Ovary (tissue), 9 donors: ENCODE results near the gene FMN1. TPM values are rescaled to one million over a fixed set of nuclear protein-coding genes. Genes with fewer than 3 reads are reported as not detected.

ENCODE experiments used
- DNase-seq, 5 donors: peaks; one replicate each; pipeline ENCODE4 v3.0.0-alpha.2; 2019 to 2020
- H3K27ac ChIP-seq, 2 donors: fragments of 200-600 bp; one replicate each; pipeline versions ENCODE4 v1.5.1 to v1.8.0; 2019 to 2022
- H3K27me3 ChIP-seq: fragments of 200-600 bp; one replicate; pipeline ENCODE4 v1.8.0; 2022
- H3K36me3 ChIP-seq: fragments of 200-600 bp; sonication (generic); one replicate; pipeline ENCODE4 v1.5.1; 2019
- H3K4me1 ChIP-seq: one replicate; pipeline ENCODE4 v1.8.1; 2013; ENCODE audit warnings: mild to moderate bottlenecking, moderate library complexity; ENCODE audit not compliant: insufficient read depth
- H3K4me3 ChIP-seq: fragments of 200-600 bp; sonication (generic); one replicate; pipeline ENCODE4 v1.5.1; 2017
- H3K9me3 ChIP-seq, 2 donors: fragments of 200-600 bp in 1 of 2; sonication (generic) in 1 of 2; one replicate each; pipeline versions ENCODE4 v1.5.1 to v1.8.1; 2013 to 2019; ENCODE audit warnings: mild to moderate bottlenecking in 1 of 2, moderate library complexity in 1 of 2
- EP300 ChIP-seq: sonication (generic); formaldehyde crosslinking; IDR thresholded peaks from one replicate; pipeline ENCODE4 v1.6.1; 2017; ENCODE audit warnings: antibody characterized with exemption
- POLR2A ChIP-seq: fragments of 450-650 bp; IDR thresholded peaks from one replicate; pipeline ENCODE4 v1.6.1; 2017; ENCODE audit warnings: antibody characterized with exemption, mild to moderate bottlenecking, moderate library complexity
- WGBS, 3 donors: extraction: QIAGEN DNeasy Blood & Tissue Kit in 1 of 3; methylation state at CpG; one replicate each; pipeline versions ENCODE4 v1.1.5 to v1.1.7; 2013 to 2017; 5-methylcytosine and 5-hydroxymethylcytosine counted together
- intact Hi-C, 4 donors: fragments of 100-400 bp; cut with DNase I; formaldehyde crosslinking; loops; one replicate each; pipeline versions ENCODE4 v1.11.0 to v1.15.1; 2022 to 2023
- polyA plus RNA-seq, 2 donors: library from polyadenylated mRNA; stranded (reverse); fragments of 200-250 nt in 1 of 2; fragments of 350-450 nt in 1 of 2; fragmentation: Illumina TruSeq in 1 of 2; extraction: RNeasy Lipid Tissue Mini Kit (QIAGEN cat#74804) in 1 of 2; gene quantifications; one replicate each; pipeline ENCODE4 v1.2.3, GENCODE V29; 2013 to 2014
- total RNA-seq, 7 donors: library from RNA; depleted of rRNA in 2 of 7; stranded (reverse); fragments of >200 nt in 2 of 7; fragmentation: NEBNext Ultra II Directional in 3 of 7; extraction: Animal tissue kit (Norgen Biotek cat#: 25700) in 3 of 7; gene quantifications; one replicate each; pipeline versions ENCODE4 v1.1.0 to v1.2.4, GENCODE V29; 2016 to 2023
- TF ChIP-seq, protein P1 (sequence below), 3 donors: fragments of 450-650 bp in 2 of 3; fragments of 200-600 bp in 1 of 3; IDR thresholded peaks; one replicate each; pipeline versions ENCODE4 v1.5.1 to v1.8.0; 2016 to 2022; ENCODE audit warnings: antibody characterized with exemption in 3 of 3, mild to moderate bottlenecking in 1 of 3
- donor health status: DM: no; HTN: no; CAD: no; lungs with moderate emphysema.
- donor health status: DM: no; HTN: no; CAD: no.
- donor health status: Bipolar disorder and iron deficiency.
- donor health status: DM: yes; HTN: yes; CAD: no.
- donor health status: DM: no; HTN: no; CAD: no.
- donor health status: DM: yes; HTN: yes; CAD: no.

The FMN1 gene
- total and polyA plus RNA-seq, 9 donors = 0.13 to 16.9 (median 2.6) TPM

DNA sequence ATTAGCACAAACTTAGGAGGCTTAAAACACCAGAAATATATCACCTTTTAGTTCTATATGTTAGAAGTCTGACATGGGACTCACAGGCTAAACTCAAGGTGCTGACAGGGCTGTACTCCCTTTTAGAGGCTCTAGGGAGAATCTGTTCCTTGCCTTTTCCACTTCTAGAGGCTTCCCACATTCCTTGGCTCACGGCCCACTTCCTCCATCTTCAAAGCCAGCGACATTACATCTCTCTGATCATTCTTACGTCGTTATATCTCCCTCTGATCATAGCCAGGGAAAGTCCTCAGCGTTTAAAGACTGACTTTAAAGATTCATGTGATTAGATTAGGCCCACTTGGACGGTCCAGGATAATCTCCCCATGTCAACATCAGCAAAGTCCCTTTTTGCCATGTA lies 310.4 kb downstream of the FMN1 start:
- Histone ChIP-seq H3K36me3 (no peaks in the 10 kb centered on the region), H3K9me3 (no peaks in the 10 kb centered on the region), H3K4me1 (no peaks in the 10 kb centered on the region), H3K4me3 (no peak overlapping the region), H3K27ac (no peak overlapping the region), H3K27me3 (no peaks in the 10 kb centered on the region)
- DNase-seq = no peak
- 46 to 51% (median 49%) methylated on average over 6 of the region's 6 CpGs for WGBS, 3 donors
- TF ChIP-seq POLR2A (no peak), EP300 (no peak)
- TF ChIP-seq, protein P1, sequence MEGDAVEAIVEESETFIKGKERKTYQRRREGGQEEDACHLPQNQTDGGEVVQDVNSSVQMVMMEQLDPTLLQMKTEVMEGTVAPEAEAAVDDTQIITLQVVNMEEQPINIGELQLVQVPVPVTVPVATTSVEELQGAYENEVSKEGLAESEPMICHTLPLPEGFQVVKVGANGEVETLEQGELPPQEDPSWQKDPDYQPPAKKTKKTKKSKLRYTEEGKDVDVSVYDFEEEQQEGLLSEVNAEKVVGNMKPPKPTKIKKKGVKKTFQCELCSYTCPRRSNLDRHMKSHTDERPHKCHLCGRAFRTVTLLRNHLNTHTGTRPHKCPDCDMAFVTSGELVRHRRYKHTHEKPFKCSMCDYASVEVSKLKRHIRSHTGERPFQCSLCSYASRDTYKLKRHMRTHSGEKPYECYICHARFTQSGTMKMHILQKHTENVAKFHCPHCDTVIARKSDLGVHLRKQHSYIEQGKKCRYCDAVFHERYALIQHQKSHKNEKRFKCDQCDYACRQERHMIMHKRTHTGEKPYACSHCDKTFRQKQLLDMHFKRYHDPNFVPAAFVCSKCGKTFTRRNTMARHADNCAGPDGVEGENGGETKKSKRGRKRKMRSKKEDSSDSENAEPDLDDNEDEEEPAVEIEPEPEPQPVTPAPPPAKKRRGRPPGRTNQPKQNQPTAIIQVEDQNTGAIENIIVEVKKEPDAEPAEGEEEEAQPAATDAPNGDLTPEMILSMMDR (IDR thresholded peaks at IDR 0.05) = no peak
- intact Hi-C loops = no loop called here

DNA sequence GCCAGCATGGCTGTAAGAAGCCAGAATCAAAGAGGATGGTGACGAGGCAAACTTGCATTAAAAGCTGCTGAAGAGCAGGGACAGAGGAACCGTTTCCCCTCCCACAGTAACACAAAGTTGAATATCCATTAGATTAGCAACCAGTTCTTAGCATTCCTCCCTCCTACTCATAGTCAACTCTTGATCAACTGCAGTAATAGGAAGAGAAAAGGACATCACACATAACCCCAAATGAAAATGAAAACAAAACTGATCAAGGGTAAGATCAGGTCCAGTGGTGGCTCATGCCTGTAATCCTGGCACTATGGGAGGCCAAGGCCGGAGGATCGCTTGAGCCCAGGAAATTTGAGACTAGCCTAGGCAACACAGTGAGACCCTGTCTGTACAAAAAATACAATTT lies 311.6 kb downstream of the FMN1 start:
- TF ChIP-seq POLR2A (no peak), EP300 (no peak)
- TF ChIP-seq, protein P1 (IDR thresholded peaks at IDR 0.05) = no peak
- WGBS, 3 donors = 70 to 86% (median 79%) methylated on average over 4 of the region's 4 CpGs
- no peak overlapping the region for H3K27ac ChIP-seq

DNA sequence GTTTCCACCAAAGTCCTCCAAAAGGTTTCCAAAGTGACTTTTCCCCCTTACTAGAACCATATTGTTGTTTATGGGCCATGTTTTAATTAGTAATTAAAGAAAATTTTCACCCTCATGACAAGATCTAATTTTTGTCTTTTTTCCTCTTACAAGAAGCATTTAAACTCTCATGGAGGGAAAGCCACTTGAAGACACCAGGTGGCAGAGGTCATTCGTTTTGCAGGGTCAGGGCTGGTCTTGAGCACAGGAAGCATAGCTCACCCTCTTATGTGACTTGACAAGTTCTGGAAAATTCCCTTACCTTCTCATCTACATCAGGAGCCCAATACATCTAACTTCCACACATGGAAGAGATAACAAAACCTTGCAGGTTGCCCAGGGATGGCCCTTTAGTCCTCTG lies 313.0 kb downstream of the FMN1 start:
- 89 to 90% (median 89%) methylated on average over 1 of the region's 1 CpG for WGBS, 3 donors
- Histone ChIP-seq H3K4me1 (no peaks in the 10 kb centered on the region), H3K9me3 (no peaks in the 10 kb centered on the region), H3K27ac (no peak overlapping the region), H3K36me3 (no peaks in the 10 kb centered on the region), H3K27me3 (no peaks in the 10 kb centered on the region), H3K4me3 (no peak overlapping the region)
- intact Hi-C loops = no loop called here
- TF ChIP-seq EP300 = no peak
- TF ChIP-seq, protein P1 (IDR thresholded peaks at IDR 0.05) = no peak
- no peak for TF ChIP-seq POLR2A
- no peak for DNase-seq

More for the DNA sequence above, 311.6 kb downstream of the FMN1 start:
- H3K36me3 ChIP-seq = no peaks in the 10 kb centered on the region
- H3K9me3 ChIP-seq = no peaks in the 10 kb centered on the region
- H3K4me1 ChIP-seq = no peaks in the 10 kb centered on the region
- intact Hi-C loops = no loop called here
- DNase-seq = no peak
- H3K27me3 ChIP-seq = no peaks in the 10 kb centered on the region
- H3K4me3 ChIP-seq = no peak overlapping the region

DNA sequence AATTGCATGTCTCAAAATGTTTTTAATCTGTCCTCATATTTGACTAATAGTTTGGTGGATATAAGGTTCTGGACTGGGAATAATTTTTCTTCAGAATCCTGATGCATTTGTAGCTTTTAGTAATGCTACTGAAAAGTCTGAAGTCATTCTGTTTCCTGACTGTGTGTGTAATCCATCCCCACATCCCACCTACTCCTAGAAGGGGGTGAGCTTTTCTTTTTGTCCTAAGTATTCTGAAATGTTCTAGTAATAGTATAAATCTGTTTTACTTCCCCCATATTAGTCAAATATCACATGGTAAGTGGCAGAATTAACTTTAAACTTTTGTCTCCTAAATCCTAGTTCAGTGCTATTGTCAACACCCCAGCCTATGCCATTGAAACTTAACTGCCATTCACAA lies 313.9 kb downstream of the FMN1 start:
- no peaks in the 10 kb centered on the region for H3K27me3 ChIP-seq
- H3K27ac ChIP-seq = no peak overlapping the region
- intact Hi-C loops = no loop called here
- H3K4me3 ChIP-seq = no peak overlapping the region
- TF ChIP-seq, protein P1 (IDR thresholded peaks at IDR 0.05) = no peak
- TF ChIP-seq EP300 = no peak
- no peak for TF ChIP-seq POLR2A
- H3K36me3 ChIP-seq = no peaks in the 10 kb centered on the region
- no peaks in the 10 kb centered on the region for H3K4me1 ChIP-seq
- no peaks in the 10 kb centered on the region for H3K9me3 ChIP-seq
- DNase-seq = no peak

DNA sequence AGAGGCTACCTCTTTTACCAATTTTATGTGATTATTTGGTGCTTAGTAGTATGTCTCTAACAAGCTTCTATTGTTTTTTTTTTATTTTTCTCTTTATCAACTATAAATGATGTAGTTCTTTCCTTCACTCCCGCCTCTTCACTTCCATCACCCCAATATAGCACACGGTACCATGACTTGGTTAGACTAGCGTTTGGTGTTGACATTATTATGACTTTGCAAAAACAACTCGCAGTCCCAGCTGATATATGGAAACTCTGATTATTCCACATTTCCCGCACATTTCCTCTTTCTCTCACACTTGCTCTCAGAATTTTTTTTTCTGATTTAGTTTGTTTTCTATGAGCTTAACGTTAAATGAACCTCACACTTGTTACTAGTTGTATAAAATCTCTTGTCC lies 314.5 kb downstream of the FMN1 start:
- H3K4me1 ChIP-seq = no peaks in the 10 kb centered on the region
- H3K27ac ChIP-seq = no peak overlapping the region
- WGBS, 3 donors = 75 to 81% (median 80%) methylated on average over 6 of the region's 6 CpGs
- no peaks in the 10 kb centered on the region for H3K27me3 ChIP-seq
- no peak overlapping the region for H3K4me3 ChIP-seq
- TF ChIP-seq, protein P1 (IDR thresholded peaks at IDR 0.05) = no peak
- TF ChIP-seq EP300 (no peak), POLR2A (no peak)
- intact Hi-C loops = no loop called here
- no peaks in the 10 kb centered on the region for H3K36me3 ChIP-seq
- no peak for DNase-seq
- no peaks in the 10 kb centered on the region for H3K9me3 ChIP-seq
